ENCODE measurements around the gene ALG12.

GRCh38 chr22:49957826-49958365 lies 39.7 kb upstream of the ALG12 start:
- TF ChIP-seq POLR2AphosphoS5 (IDR thresholded peaks at IDR 0.05; ENCODE audit: low read depth, low read length), result no peak
- no peak for TF ChIP-seq POLR2A (IDR thresholded peaks at IDR 0.05; ENCODE audit: low read depth, low read length)
- no peak for TF ChIP-seq TAF1 (IDR thresholded peaks at IDR 0.05; ENCODE audit: borderline replicate concordance, low read depth, low read length)
